Kasumi-1 (cell line): ENCODE measurements around the gene FRMD1.
A peak's percentile ranks its signal among the peaks of the same experiment; 100 is the strongest.

Source experiments
- DNase-seq, 2 experiments: peaks; one replicate each; lab custom pipeline; 2025; lab: John Stamatoyannopoulos, UW

FRMD1 gene

DNA sequence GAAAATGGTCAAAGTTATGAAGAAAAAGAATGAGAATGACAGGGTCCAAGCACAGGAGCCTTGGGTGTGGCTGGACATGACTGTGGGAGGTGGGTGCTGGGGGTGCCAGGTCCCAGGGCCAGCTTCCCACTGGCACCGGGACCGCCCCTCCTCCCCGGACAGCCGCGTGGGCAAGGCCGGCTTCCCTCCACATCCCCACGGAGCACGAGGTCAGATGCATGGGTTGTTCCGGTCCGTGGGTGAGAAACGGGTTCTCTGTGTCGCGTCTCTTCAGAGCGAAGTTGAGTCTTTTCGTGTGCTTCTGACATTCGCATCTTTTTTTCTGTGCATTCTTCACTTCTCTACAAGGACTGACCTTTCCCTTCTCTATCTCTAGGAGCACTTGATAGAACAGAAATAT is 51.5 kb downstream of the FRMD1 start:
- no peak for DNase-seq

- no peak for DNase-seq
Measured at GRCh38 chr6:168026925-168027324, 52.1 kb downstream of the FRMD1 start.

DNA sequence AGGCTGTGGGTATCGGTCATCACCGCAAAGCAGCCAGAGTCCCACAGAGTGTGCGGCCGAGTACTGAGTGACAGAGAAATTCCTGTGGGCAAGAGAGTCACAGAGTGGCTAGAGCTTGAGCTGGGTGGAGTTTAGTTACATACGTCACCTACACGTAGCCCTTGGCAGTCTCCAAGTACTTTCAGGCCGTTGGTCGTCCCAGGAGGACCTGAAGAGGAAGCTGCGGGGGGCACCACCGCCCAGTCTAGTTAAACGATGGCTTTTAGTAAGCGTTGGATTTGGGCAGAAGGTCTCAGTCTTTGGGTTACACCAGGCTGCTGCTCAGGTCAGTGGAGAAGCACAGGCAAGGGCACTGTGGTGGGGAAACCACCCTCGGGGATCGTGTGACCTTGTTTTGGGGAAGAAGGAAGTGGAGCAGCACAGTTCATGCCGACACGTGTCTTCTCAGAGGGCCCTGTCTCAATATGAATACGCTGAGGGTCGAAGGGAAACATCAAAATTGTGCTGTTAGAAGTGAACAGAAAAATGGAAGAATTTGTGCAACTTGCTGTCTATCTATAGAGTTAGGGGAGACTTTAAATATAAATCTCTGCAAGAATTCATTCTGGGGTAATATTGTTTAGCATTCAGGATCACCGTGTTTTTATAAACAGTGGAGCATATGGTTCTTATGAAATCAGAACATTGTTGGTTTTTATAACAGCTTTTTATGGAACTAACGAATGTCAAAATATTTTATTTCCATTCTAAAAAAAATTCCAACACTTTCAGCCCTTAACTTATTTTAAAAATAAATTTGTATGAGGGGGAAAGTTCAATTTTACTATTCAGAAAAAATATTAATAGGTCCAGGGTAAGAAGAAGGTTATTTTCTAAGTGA is 52.9 kb downstream of the FRMD1 start:
- no peak for DNase-seq

GRCh38 chr6:168024951-168025510 is 54.0 kb downstream of the FRMD1 start:
- DNase-seq, result no peak

GRCh38 chr6:168022488-168023321 is 56.3 kb downstream of the FRMD1 start:
- DNase-seq, result no peak

GRCh38 chr6:168021581-168021980 is 57.4 kb downstream of the FRMD1 start:
- no peak for DNase-seq

- no peak for DNase-seq
Measured at GRCh38 chr6:168020242-168020641, 58.8 kb downstream of the FRMD1 start.

- no peak for DNase-seq
Measured at GRCh38 chr6:168018664-168019063, 60.3 kb downstream of the FRMD1 start.

GRCh38 chr6:168017629-168018028 is 61.4 kb downstream of the FRMD1 start:
- no peak for DNase-seq

DNA sequence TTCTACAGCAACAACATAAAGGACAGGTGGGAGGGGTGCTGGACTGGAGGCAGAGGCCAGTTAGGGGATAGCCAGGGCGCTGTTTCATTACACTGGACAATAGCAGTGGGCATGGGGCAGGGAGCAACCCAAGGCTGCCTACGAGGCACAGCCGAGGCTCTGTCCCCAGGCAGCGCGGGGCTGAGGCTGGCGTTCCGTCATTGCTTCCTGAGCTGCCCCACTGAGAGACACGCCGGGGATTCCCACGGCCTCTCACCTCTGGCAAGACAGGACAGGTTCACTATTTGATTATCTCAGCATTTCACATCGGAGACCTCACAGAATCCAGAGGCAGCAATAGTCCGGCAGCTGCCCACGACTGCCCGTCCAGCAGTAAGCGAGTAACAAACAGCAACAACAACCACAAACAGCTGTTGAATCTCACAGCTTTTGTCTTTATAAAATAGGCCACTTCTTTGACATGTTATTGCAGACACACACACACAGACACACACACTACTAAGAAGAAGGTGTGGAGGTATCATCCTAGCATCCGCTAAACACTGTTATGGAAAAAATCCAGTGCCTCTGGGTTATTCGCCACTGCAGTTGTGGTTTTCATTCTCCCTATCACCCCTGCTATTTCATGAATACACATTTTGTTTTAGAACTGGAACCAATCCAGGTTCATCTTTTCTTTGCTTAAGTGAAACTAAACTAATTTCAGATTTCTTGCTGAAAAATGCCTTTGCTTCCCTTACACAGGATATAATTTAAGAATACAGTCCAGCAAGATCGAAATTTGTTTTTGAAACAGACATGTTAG is 62.1 kb downstream of the FRMD1 start:
- DNase-seq, result no peak

DNA sequence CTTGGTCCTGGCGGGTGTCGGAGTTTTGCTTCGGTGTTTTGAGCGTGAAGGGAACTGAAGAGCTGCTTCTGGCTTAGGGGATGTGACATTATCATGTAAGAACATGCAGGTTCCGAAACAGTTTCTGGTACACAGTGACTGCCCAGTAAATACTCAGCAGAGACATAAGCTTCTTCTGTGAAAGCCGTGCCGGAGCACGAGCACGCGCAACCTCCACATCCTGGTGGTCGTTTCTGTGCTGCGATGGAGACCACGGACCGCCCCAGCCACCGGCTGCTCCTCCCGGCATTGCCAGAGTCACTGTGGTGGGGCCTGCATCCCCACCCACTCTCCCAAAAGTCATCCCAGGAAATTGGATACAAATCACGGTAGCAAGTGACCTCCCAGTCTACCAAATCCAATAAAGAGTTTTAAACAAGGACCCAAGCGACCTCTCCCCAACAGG is 62.8 kb downstream of the FRMD1 start:
- DNase-seq, result no peak

GRCh38 chr6:168015482-168016175 is 63.4 kb downstream of the FRMD1 start:
- no peak for DNase-seq

GRCh38 chr6:168015009-168015408 is 64.0 kb downstream of the FRMD1 start:
- DNase-seq, result no peak

DNA sequence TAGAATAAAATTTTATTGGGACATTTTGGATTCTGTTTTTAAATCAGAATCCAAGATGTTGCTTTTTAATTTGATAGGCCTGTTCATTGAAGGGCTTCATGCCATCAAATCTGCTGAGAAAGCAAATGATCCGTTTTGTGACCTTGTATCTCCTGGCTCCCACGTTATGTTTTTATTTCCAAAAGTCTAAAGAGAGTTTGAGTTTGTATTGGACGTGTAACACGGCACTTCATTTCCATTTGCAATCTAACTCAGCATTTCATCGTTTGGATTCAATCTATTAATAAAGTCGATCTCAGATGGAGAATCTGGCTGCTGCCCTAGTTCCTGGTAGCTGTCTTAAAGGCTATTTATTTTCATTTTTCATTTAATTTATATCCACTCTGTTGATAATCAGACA is 64.6 kb downstream of the FRMD1 start:
- no peak for DNase-seq

- no peak for DNase-seq
Measured at GRCh38 chr6:168013250-168013915, 65.6 kb downstream of the FRMD1 start.

GRCh38 chr6:168012431-168013249 is 66.4 kb downstream of the FRMD1 start:
- DNase-seq, result no peak

- no peak for DNase-seq
Measured at GRCh38 chr6:168011291-168011690, 67.7 kb downstream of the FRMD1 start.

- DNase-seq, result no peak
Measured at GRCh38 chr6:168009331-168009730, 69.7 kb downstream of the FRMD1 start.

GRCh38 chr6:168007592-168008338 is 71.2 kb downstream of the FRMD1 start:
- DNase-seq, result peak; percentile 79 to 86
